Measurements from ENCODE around the gene RELL1. TPM values are rescaled to one million over a fixed set of nuclear protein-coding genes. Genes with fewer than 3 reads are reported as not detected.

Gene RELL1
- polyA plus RNA-seq, 1 of the 3 experiments (the other 2 are of a cell fraction): 4.5 TPM

DNA sequence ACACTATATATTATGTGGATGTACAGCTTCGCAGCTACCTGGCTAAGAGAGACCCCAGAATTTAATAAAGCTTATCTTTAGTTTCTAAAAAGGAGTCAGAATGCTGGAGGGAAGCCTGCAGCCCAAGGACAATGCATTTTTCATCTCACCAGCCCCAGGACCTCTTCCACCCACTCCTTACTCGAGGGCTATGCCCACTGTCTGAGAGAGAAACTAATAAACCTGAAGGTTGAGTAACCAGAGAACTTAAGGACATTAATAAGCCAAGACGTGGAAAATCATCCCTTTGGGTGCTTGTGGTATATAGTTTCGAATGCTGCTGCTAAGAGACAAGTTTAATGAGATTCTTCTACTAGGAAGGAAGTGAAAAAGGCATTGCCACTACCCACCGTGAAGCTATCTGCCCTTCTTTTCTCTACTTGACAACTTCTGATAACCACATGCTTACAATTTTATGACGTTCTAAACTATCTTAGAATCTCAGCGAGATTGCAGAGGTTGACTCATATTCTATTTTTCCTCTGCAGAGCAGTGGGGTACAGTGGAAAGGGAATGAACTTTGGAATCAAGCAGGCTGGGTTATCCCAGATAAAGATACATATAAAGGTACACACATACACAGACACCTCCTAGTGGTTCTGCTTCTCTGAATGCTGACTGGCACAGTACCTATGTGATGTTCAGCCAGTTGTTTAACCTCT, 3.3 kb downstream of the RELL1 start:
- Histone ChIP-seq H3K36me3 (replicated peaks in 1 of 2; ENCODE audit: control insufficient read depth in 1 of 2, insufficient read depth in 2 of 2, low read length in 1 of 2) (no peaks in the 10 kb centered on the region), H3K9me3 (no peaks in the 10 kb centered on the region), H3K27ac (ENCODE audit: low read depth in 2 of 2, low read length in 1 of 2) (no peak overlapping the region), H3K4me3 (ENCODE audit: low read depth in 2 of 2, low read length in 1 of 2) (no peak overlapping the region), H3K4me2 (no peak overlapping the region), H3K9ac (no peak overlapping the region), H3F3A (replicated peaks; ENCODE audit: insufficient read depth) (no peaks in the 10 kb centered on the region), H4K20me1 (ENCODE audit: insufficient read depth) (0 out of 2 replicates have a peak, but pooled peaks cover 3% of the 10 kb centered on the region), H3K79me2 (ENCODE audit: insufficient read depth) (peaks cover 63% of the 10 kb centered on the region), H2AFZ (ENCODE audit: low read depth) (no peak overlapping the region), H3K27me3 (ENCODE audit: insufficient read depth) (no peaks in the 10 kb centered on the region), H3K9me2 (no peaks in the 10 kb centered on the region), H3K4me1 (ENCODE audit: control insufficient read depth in 1 of 2, insufficient read depth in 2 of 2, low read depth in 1 of 2, low read length in 1 of 2) (peaks cover 3 to 16% of the 10 kb centered on the region in 2 experiments; a peak in 3 of 4 replicates)
- ChIA-PET CTCF (interaction anchor here (1.7 kb wide), 1 partner anchor 80 kb away, joined by 8 read pairs; no protein-coding TSS in a partner anchor), POLR2A (no interaction called here)
- WGBS (ENCODE audit: low lambda C conversion rate): 72% methylated on average over 7 of the region's 7 CpGs
- no peak for DNase-seq
- TF ChIP-seq NRF1 (IDR thresholded peaks at IDR 0.05; ENCODE audit: low read depth, low read length): no peak
- TF ChIP-seq CHD2 (IDR thresholded peaks at IDR 0.05; ENCODE audit: low read length, partially characterized antibody): no peak
- TF ChIP-seq, protein P1, sequence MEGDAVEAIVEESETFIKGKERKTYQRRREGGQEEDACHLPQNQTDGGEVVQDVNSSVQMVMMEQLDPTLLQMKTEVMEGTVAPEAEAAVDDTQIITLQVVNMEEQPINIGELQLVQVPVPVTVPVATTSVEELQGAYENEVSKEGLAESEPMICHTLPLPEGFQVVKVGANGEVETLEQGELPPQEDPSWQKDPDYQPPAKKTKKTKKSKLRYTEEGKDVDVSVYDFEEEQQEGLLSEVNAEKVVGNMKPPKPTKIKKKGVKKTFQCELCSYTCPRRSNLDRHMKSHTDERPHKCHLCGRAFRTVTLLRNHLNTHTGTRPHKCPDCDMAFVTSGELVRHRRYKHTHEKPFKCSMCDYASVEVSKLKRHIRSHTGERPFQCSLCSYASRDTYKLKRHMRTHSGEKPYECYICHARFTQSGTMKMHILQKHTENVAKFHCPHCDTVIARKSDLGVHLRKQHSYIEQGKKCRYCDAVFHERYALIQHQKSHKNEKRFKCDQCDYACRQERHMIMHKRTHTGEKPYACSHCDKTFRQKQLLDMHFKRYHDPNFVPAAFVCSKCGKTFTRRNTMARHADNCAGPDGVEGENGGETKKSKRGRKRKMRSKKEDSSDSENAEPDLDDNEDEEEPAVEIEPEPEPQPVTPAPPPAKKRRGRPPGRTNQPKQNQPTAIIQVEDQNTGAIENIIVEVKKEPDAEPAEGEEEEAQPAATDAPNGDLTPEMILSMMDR (IDR thresholded peaks at IDR 0.05): 0 out of 2 replicates have a peak, but pooled peaks have one; percentile 19
- TF ChIP-seq YY1 (IDR thresholded peaks at IDR 0.05; ENCODE audit: low read depth): no peak
- peak; percentile 24 for TF ChIP-seq RAD21 (IDR thresholded peaks at IDR 0.05; ENCODE audit: low read length)
- no peak for TF ChIP-seq GATA2 (CRISPR knock-in tag; IDR thresholded peaks at IDR 0.05)
- TF ChIP-seq, protein P2, sequence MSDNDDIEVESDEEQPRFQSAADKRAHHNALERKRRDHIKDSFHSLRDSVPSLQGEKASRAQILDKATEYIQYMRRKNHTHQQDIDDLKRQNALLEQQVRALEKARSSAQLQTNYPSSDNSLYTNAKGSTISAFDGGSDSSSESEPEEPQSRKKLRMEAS (IDR thresholded peaks at IDR 0.05; ENCODE audit: low read depth): no peak

DNA sequence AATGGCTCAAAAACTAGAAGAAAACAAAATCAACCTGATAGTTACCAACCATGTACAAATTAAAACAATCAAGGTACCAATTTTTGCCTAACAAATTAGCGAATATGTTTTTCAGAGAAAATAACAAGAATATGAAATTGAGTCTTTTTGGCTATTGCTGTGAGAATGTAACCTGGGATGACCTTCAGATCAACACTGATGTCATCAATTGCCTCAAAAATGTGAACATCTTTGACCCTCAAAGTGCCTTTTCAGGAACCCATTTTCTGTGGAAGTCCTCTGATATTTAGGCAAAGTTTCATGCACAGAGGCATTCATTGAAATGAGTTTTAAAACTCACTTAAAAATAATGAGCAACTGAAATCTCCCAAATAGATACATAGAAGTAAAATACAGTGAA, 6.1 kb downstream of the RELL1 start:
- POLR2A ChIA-PET: no interaction called here
- H2AFZ ChIP-seq (ENCODE audit: low read depth): no peak overlapping the region
- H3K9me3 ChIP-seq: no peaks in the 10 kb centered on the region
- H3F3A ChIP-seq (replicated peaks; ENCODE audit: insufficient read depth): no peaks in the 10 kb centered on the region
- H3K4me3 ChIP-seq (ENCODE audit: low read depth in 2 of 2, low read length in 1 of 2): no peak overlapping the region
- H3K4me1 ChIP-seq (ENCODE audit: control insufficient read depth in 1 of 2, insufficient read depth in 2 of 2, low read depth in 1 of 2, low read length in 1 of 2): peaks cover 3 to 11% of the 10 kb centered on the region in 2 experiments; a peak in 3 of 4 replicates
- H3K9me2 ChIP-seq: no peaks in the 10 kb centered on the region
- no peaks in the 10 kb centered on the region for H3K36me3 ChIP-seq (replicated peaks in 1 of 2; ENCODE audit: control insufficient read depth in 1 of 2, insufficient read depth in 2 of 2, low read length in 1 of 2)
- H4K20me1 ChIP-seq (ENCODE audit: insufficient read depth): 0 out of 2 replicates have a peak, but pooled peaks cover 3% of the 10 kb centered on the region
- DNase-seq: no peak
- TF ChIP-seq, protein P3, sequence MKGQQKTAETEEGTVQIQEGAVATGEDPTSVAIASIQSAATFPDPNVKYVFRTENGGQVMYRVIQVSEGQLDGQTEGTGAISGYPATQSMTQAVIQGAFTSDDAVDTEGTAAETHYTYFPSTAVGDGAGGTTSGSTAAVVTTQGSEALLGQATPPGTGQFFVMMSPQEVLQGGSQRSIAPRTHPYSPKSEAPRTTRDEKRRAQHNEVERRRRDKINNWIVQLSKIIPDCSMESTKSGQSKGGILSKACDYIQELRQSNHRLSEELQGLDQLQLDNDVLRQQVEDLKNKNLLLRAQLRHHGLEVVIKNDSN (IDR thresholded peaks at IDR 0.05; ENCODE audit: borderline replicate concordance, low read depth): no peak
- TF ChIP-seq EP300 (IDR thresholded peaks at IDR 0.05; ENCODE audit: borderline replicate concordance in 1 of 2, low read depth in 1 of 2, low read length in 1 of 2) (no peak), MXI1 (IDR thresholded peaks at IDR 0.05; ENCODE audit: low read depth, low read length) (no peak), FOXJ3 (CRISPR knock-in tag; IDR thresholded peaks at IDR 0.05) (no peak)
- H3K27me3 ChIP-seq (ENCODE audit: insufficient read depth): no peaks in the 10 kb centered on the region
- no peak overlapping the region for H3K9ac ChIP-seq
- 97% methylated on average over 1 of the region's 1 CpG for WGBS (ENCODE audit: low lambda C conversion rate)
- H3K4me2 ChIP-seq: no peak overlapping the region
- no peak overlapping the region for H3K27ac ChIP-seq (ENCODE audit: low read depth in 2 of 2, low read length in 1 of 2)
- peaks cover 75% of the 10 kb centered on the region for H3K79me2 ChIP-seq (ENCODE audit: insufficient read depth)
- CTCF ChIA-PET: no interaction called here
